Activated CD8-positive, alpha-beta memory T cell treated with anti-CD3 and anti-CD28 coated beads for 48 hours (primary cell): ENCODE data around the gene PLEKHA6.
"Not testable (repeated sequence)": the region's sequence is repeated elsewhere in the genome, so short reads cannot be mapped to it uniquely, and the experiment has no call there.

Experiments used
- DNase-seq, 3 experiments: peaks; one replicate each; pipeline ENCODE4 v3.0.0-alpha.2; 2020; ENCODE audit warnings: low read depth in 2 of 3, low spot score in 2 of 3

PLEKHA6 gene

GRCh38 chr1:204241914-204242313, 117.8 kb downstream of the PLEKHA6 start:
- no peak for DNase-seq

GRCh38 chr1:204241050-204241449, 118.7 kb downstream of the PLEKHA6 start:
- DNase-seq, result no peak

- no peak for DNase-seq
These were observed 119.5 kb downstream of the PLEKHA6 start for GRCh38 chr1:204240233-204240632.

GRCh38 chr1:204239401-204239800, 120.3 kb downstream of the PLEKHA6 start:
- not testable (repeated sequence) for DNase-seq

- not testable (repeated sequence) for DNase-seq
These were observed 121.2 kb downstream of the PLEKHA6 start for GRCh38 chr1:204238520-204238919.

- not testable (repeated sequence) for DNase-seq
These were observed 122.2 kb downstream of the PLEKHA6 start for GRCh38 chr1:204237515-204237914.

GRCh38 chr1:204232526-204232925, 127.2 kb downstream of the PLEKHA6 start:
- DNase-seq, result no peak

- DNase-seq, result no peak
These were observed 129.5 kb downstream of the PLEKHA6 start for GRCh38 chr1:204230211-204230610.

- DNase-seq, result no peak
These were observed 130.8 kb downstream of the PLEKHA6 start for GRCh38 chr1:204228896-204229295.

- no peak for DNase-seq
These were observed 131.5 kb downstream of the PLEKHA6 start for GRCh38 chr1:204227996-204228785.

- DNase-seq, result no peak
These were observed 132.4 kb downstream of the PLEKHA6 start for GRCh38 chr1:204227351-204227750.

- no peak for DNase-seq
These were observed 133.6 kb downstream of the PLEKHA6 start for GRCh38 chr1:204225841-204226735.

- DNase-seq, result no peak
These were observed 135.1 kb downstream of the PLEKHA6 start for GRCh38 chr1:204224655-204225054.

GRCh38 chr1:204223129-204223860, 136.4 kb downstream of the PLEKHA6 start:
- no peak for DNase-seq

- DNase-seq, result no peak
These were observed 137.0 kb downstream of the PLEKHA6 start for GRCh38 chr1:204222764-204223055.

- DNase-seq, result no peak
These were observed 137.5 kb downstream of the PLEKHA6 start for GRCh38 chr1:204222006-204222763.

GRCh38 chr1:204221271-204221670, 138.5 kb downstream of the PLEKHA6 start:
- DNase-seq, result no peak

GRCh38 chr1:204219971-204220616, 139.6 kb downstream of the PLEKHA6 start:
- no peak for DNase-seq

GRCh38 chr1:204218552-204218951, 141.2 kb downstream of the PLEKHA6 start:
- DNase-seq, result no peak

- DNase-seq, result no peak
These were observed 142.1 kb downstream of the PLEKHA6 start for GRCh38 chr1:204217648-204218000.
